Measurements from ENCODE around the gene KDR.

- TF ChIP-seq, protein P1, sequence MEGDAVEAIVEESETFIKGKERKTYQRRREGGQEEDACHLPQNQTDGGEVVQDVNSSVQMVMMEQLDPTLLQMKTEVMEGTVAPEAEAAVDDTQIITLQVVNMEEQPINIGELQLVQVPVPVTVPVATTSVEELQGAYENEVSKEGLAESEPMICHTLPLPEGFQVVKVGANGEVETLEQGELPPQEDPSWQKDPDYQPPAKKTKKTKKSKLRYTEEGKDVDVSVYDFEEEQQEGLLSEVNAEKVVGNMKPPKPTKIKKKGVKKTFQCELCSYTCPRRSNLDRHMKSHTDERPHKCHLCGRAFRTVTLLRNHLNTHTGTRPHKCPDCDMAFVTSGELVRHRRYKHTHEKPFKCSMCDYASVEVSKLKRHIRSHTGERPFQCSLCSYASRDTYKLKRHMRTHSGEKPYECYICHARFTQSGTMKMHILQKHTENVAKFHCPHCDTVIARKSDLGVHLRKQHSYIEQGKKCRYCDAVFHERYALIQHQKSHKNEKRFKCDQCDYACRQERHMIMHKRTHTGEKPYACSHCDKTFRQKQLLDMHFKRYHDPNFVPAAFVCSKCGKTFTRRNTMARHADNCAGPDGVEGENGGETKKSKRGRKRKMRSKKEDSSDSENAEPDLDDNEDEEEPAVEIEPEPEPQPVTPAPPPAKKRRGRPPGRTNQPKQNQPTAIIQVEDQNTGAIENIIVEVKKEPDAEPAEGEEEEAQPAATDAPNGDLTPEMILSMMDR (IDR thresholded peaks at IDR 0.05; ENCODE audit: low read length) = no peak
- no peak for TF ChIP-seq EZH2 (IDR thresholded peaks at IDR 0.05; ENCODE audit: borderline replicate concordance, low read length)
Observed at GRCh38 chr4:55071951-55072350, 53.4 kb downstream of the KDR start.

All from OCI-LY1 (cell line).